ENCODE results near the gene BMPR1A. TPM values are rescaled to one million over a fixed set of nuclear protein-coding genes. Genes with fewer than 3 reads are reported as not detected.

The BMPR1A gene
- total RNA-seq, 2 donors from 2014 or later: 69.4 to 96.4 TPM

- peaks cover 4% of the 10 kb centered on the region for H3K36me3 Mint-ChIP-seq (ENCODE audit: low read depth)
- H3K27ac Mint-ChIP-seq: no peak overlapping the region
- H3K9ac ChIP-seq (ENCODE audit: extremely low read depth, low read length, poor library complexity, severe bottlenecking): no peak overlapping the region
- H3K9me3 ChIP-seq (ENCODE audit: control insufficient read depth, low read length): no peaks in the 10 kb centered on the region
- H3K4me1 Mint-ChIP-seq: peaks cover 37% of the 10 kb centered on the region
- H3K36me3 ChIP-seq (ENCODE audit: control insufficient read depth, insufficient read depth, low read length): peaks cover 4% of the 10 kb centered on the region
- no peaks in the 10 kb centered on the region for H3K9me3 Mint-ChIP-seq
- no peak for TF ChIP-seq CTCF (conservative IDR thresholded peaks at IDR 0.05)
- DNase-seq: no peak
- no peak overlapping the region for H3K4me3 Mint-ChIP-seq
- no peaks in the 10 kb centered on the region for H3K4me1 ChIP-seq (ENCODE audit: control insufficient read depth, insufficient read depth, low read length)
- no peak overlapping the region for H3K4me3 ChIP-seq (ENCODE audit: low read length)
- H3K27me3 ChIP-seq (ENCODE audit: control insufficient read depth, insufficient read depth, low read length, poor library complexity, severe bottlenecking): no peaks in the 10 kb centered on the region
- WGBS, 2 experiments (ENCODE audit: insufficient coverage in 1 of 2, insufficient read length in 1 of 2): 95 to 98% methylated on average over 2 to 5 of the region's 5 CpGs
- H3K27ac ChIP-seq (ENCODE audit: low read depth, low read length): no peak overlapping the region
- no peaks in the 10 kb centered on the region for H3K27me3 Mint-ChIP-seq (ENCODE audit: insufficient read depth)
Measured at GRCh38 chr10:86763404-86763803, 7.0 kb downstream of the BMPR1A start.

GRCh38 chr10:86765548-86765947 lies 9.1 kb downstream of the BMPR1A start:
- Histone ChIP-seq H3K4me1 (ENCODE audit: control insufficient read depth, insufficient read depth, low read length) (no peaks in the 10 kb centered on the region), H3K27ac (ENCODE audit: low read depth, low read length) (no peak overlapping the region)
- H3K4me1 Mint-ChIP-seq: peaks cover 46% of the 10 kb centered on the region

GRCh38 chr10:86768412-86769062 lies 12.1 kb downstream of the BMPR1A start:
- Mint-ChIP-seq H3K4me3 (no peak overlapping the region), H3K4me1 (peaks cover 32% of the 10 kb centered on the region), H3K27me3 (ENCODE audit: insufficient read depth) (no peaks in the 10 kb centered on the region), H3K9me3 (no peaks in the 10 kb centered on the region), H3K27ac (no peak overlapping the region), H3K36me3 (ENCODE audit: low read depth) (peaks cover 4% of the 10 kb centered on the region)
- Histone ChIP-seq H3K9ac (ENCODE audit: extremely low read depth, low read length, poor library complexity, severe bottlenecking) (no peak overlapping the region), H3K27ac (ENCODE audit: low read depth, low read length) (no peak overlapping the region), H3K4me3 (ENCODE audit: low read length) (no peak overlapping the region), H3K36me3 (ENCODE audit: control insufficient read depth, insufficient read depth, low read length) (no peaks in the 10 kb centered on the region), H3K9me3 (ENCODE audit: control insufficient read depth, low read length) (no peaks in the 10 kb centered on the region), H3K4me1 (ENCODE audit: control insufficient read depth, insufficient read depth, low read length) (no peaks in the 10 kb centered on the region), H3K27me3 (ENCODE audit: control insufficient read depth, insufficient read depth, low read length, poor library complexity, severe bottlenecking) (no peaks in the 10 kb centered on the region)
- TF ChIP-seq CTCF (conservative IDR thresholded peaks at IDR 0.05): no peak
- no peak for DNase-seq
- 100% methylated on average over 1 of the region's 1 CpG; no CpG with 5 or more reads in 1 of the 2 experiments for WGBS, 2 experiments (ENCODE audit: insufficient coverage in 1 of 2, insufficient read length in 1 of 2)

More at GRCh38 chr10:86765548-86765947, 9.1 kb downstream of the BMPR1A start:
- no peak for DNase-seq
- Histone ChIP-seq H3K9me3 (ENCODE audit: control insufficient read depth, low read length) (no peaks in the 10 kb centered on the region), H3K36me3 (ENCODE audit: control insufficient read depth, insufficient read depth, low read length) (peaks cover 4% of the 10 kb centered on the region), H3K4me3 (ENCODE audit: low read length) (no peak overlapping the region), H3K9ac (ENCODE audit: extremely low read depth, low read length, poor library complexity, severe bottlenecking) (no peak overlapping the region), H3K27me3 (ENCODE audit: control insufficient read depth, insufficient read depth, low read length, poor library complexity, severe bottlenecking) (no peaks in the 10 kb centered on the region)
- peaks cover 4% of the 10 kb centered on the region for H3K36me3 Mint-ChIP-seq (ENCODE audit: low read depth)
- H3K27ac Mint-ChIP-seq: no peak overlapping the region
- H3K27me3 Mint-ChIP-seq (ENCODE audit: insufficient read depth): no peaks in the 10 kb centered on the region
- no peak overlapping the region for H3K4me3 Mint-ChIP-seq
- H3K9me3 Mint-ChIP-seq: no peaks in the 10 kb centered on the region
- whole genome bisulfite sequencing, 2 experiments (ENCODE audit: insufficient coverage in 1 of 2, insufficient read length in 1 of 2): 100% methylated on average over 1 of the region's 2 CpGs; no CpG with 5 or more reads in 1 of the 2 experiments
- no peak for TF ChIP-seq CTCF (conservative IDR thresholded peaks at IDR 0.05)
